GM12872 (cell line): ENCODE data around the gene ALOXE3.

ENCODE experiments used
- CTCF ChIP-seq: IDR thresholded peaks from 3 replicates; pipeline ENCODE4 v1.5.1; 2011; ENCODE audit warnings: low read depth, mild to moderate bottlenecking, low read length, moderate library complexity; ENCODE audit not compliant: insufficient read depth

The ALOXE3 gene

DNA sequence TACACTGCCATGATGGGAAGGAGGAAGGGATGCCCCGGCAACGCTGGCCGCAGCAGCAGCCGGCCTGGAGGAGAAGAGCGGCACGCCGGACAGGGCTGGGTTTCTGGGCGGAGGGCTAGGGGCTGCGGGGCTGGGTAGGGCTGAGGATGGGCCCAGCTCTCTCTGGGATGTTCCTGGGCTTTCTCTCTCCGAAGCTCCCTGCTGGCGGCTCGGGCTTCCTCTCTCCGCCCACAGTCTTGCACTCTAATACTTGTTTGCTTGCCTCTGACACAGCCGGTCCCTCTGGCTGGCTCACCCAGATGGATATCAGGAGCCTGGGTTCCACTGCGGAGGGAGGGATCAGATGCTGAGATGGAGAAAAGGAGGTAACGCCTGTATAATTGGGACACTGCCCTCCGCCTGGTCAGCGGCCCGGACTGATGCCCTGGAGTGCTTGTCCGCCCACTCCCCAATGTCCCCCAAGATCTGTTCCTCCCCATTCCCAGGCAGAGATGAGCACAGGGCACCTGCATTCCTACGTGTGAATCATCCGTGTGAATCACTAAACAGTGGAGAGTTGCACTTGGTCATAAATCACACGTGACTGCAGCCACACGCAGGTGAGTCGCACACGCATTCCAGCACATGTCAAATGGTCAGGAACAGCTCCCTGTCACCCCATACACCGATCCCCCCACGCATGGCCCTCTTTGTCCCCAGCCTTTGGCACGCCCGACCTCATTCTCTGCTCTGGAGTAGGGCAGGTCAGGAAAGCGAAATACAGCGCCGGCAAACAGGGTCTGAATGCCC lies at the start of gene ALOXE3:
ALOXE3 (minus strand) TSS at position 535 of the 789 bp plus-strand sequence; CDS start at position 11, 524 bp downstream.
- TF ChIP-seq CTCF: no peak

- no peak for TF ChIP-seq CTCF
Measured at GRCh38 chr17:8167526-8167925, 49.2 kb upstream of the ALOXE3 start.

GRCh38 chr17:8166731-8167130 lies 48.4 kb upstream of the ALOXE3 start:
- TF ChIP-seq CTCF: no peak

GRCh38 chr17:8164815-8165131 lies 46.5 kb upstream of the ALOXE3 start:
- TF ChIP-seq CTCF: no peak

DNA sequence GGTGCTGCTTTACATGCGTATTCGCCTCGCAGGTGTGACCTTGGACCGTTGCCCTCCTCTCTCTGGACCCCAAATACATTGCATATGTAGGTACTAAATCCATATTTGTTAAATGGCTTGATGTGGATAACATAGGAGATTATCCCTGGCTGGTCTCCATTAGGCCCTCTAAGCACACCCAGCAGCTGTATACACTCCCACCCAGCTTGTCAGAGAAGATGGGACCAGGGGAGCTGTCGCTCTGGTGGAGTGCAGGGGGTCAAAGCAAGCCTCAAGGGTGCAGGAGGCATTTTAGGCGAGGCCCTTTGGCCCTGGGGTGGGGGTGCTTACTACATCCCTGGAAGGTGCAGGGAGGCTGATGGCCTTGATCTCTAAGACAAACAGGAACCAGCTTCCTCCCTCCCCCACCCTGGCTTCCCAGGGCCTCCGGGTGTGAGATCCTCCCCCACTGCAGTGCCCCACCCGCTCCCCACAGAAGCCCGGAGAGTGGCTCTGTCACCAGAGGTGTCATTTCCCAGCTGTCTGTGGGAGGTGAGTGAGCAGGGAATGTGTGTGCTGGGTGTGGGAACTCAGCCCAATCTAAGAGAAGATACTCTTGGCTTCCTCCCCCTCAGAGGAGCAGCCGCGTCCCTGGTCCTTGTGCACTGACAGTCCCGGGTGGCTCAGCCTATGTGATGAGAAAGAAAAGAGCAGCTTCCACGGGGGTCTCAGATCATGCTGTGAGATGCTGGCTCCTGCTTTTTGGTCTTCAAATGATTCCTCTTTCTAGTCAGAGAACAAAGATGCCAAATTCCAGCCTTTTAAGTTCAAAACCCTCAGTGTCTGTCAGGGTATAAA lies 45.9 kb upstream of the ALOXE3 start:
- TF ChIP-seq CTCF: no peak

- no peak for TF ChIP-seq CTCF
Measured at GRCh38 chr17:8162997-8163977, 45.0 kb upstream of the ALOXE3 start.
